Measurements from ENCODE around the gene NEURL2. TPM values are rescaled to one million over a fixed set of nuclear protein-coding genes. Genes with fewer than 3 reads are reported as not detected.
A peak's percentile ranks its signal among the peaks of the same experiment; 100 is the strongest.

The NEURL2 gene
- total RNA-seq, 1 donor from 2014 or later, result 7.9 TPM

- no peaks in the 10 kb centered on the region for H3K27me3 ChIP-seq (ENCODE audit: control insufficient read depth, insufficient read depth, low read length)
- H3K36me3 ChIP-seq (ENCODE audit: control insufficient read depth, insufficient read depth, low read length), result no peaks in the 10 kb centered on the region
- no peak overlapping the region for H3K4me3 ChIP-seq (ENCODE audit: low read depth, low read length)
- DNase-seq (ENCODE audit: low read depth), result no peak
- TF ChIP-seq CTCF (IDR thresholded peaks at IDR 0.05; ENCODE audit: insufficient read depth, low read length, poor library complexity, severe bottlenecking), result no peak
Measured at GRCh38 chr20:45863543-45864470, 27.2 kb downstream of the NEURL2 start.

- no peak for TF ChIP-seq CTCF (IDR thresholded peaks at IDR 0.05; ENCODE audit: insufficient read depth, low read length, poor library complexity, severe bottlenecking)
- no peak overlapping the region for H3K4me3 ChIP-seq (ENCODE audit: low read depth, low read length)
- no peak for DNase-seq (ENCODE audit: low read depth)
- no peaks in the 10 kb centered on the region for H3K27me3 ChIP-seq (ENCODE audit: control insufficient read depth, insufficient read depth, low read length)
- H3K36me3 ChIP-seq (ENCODE audit: control insufficient read depth, insufficient read depth, low read length), result no peaks in the 10 kb centered on the region
Measured at GRCh38 chr20:45861221-45862075, 29.6 kb downstream of the NEURL2 start.

- Histone ChIP-seq H3K4me3 (ENCODE audit: low read depth, low read length) (no peak overlapping the region), H3K36me3 (ENCODE audit: control insufficient read depth, insufficient read depth, low read length) (no peaks in the 10 kb centered on the region), H3K27me3 (ENCODE audit: control insufficient read depth, insufficient read depth, low read length) (no peaks in the 10 kb centered on the region)
- DNase-seq (ENCODE audit: low read depth), result no peak
- TF ChIP-seq CTCF (IDR thresholded peaks at IDR 0.05; ENCODE audit: insufficient read depth, low read length, poor library complexity, severe bottlenecking), result no peak
Measured at GRCh38 chr20:45860560-45861220, 30.3 kb downstream of the NEURL2 start.

- DNase-seq (ENCODE audit: low read depth), result no peak
- TF ChIP-seq CTCF (IDR thresholded peaks at IDR 0.05; ENCODE audit: insufficient read depth, low read length, poor library complexity, severe bottlenecking), result no peak
- Histone ChIP-seq H3K36me3 (ENCODE audit: control insufficient read depth, insufficient read depth, low read length) (no peaks in the 10 kb centered on the region), H3K27me3 (ENCODE audit: control insufficient read depth, insufficient read depth, low read length) (no peaks in the 10 kb centered on the region), H3K4me3 (ENCODE audit: low read depth, low read length) (no peak overlapping the region)
Measured at GRCh38 chr20:45859916-45860315, 31.1 kb downstream of the NEURL2 start.

DNA sequence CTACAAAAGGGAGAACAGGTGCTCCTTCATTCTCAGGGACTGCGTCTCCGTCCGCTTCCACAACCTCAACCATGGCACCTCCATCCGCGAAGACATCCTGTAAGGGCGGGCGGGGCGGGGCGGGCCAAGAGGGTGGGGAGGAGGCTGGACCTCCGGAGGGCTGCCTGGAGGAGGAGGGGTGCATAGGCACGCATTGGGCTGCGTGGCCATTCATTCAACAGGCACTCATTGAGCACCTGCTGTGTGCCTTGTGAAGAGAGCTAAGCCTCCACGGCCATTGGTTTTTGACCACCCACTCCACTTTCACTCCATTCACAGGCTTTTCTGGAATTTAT is 33.2 kb downstream of the NEURL2 start:
- no peak for DNase-seq (ENCODE audit: low read depth)
- TF ChIP-seq CTCF (IDR thresholded peaks at IDR 0.05; ENCODE audit: insufficient read depth, low read length, poor library complexity, severe bottlenecking), result no peak
- Histone ChIP-seq H3K27me3 (ENCODE audit: control insufficient read depth, insufficient read depth, low read length) (no peaks in the 10 kb centered on the region), H3K4me3 (ENCODE audit: low read depth, low read length) (peak overlapping the region; percentile 35), H3K36me3 (ENCODE audit: control insufficient read depth, insufficient read depth, low read length) (no peaks in the 10 kb centered on the region)
